Cortex of kidney (tissue), 1 donor: ENCODE measurements around the gene MAGEF1.

Experiments used
- DNase-seq: peaks from one replicate; lab custom pipeline; 2025; lab: John Stamatoyannopoulos, UW

MAGEF1 gene

GRCh38 chr3:184711493-184712247, at the start of gene MAGEF1:
Gene MAGEF1 (minus strand): TSS chr3:184712064. CDS start chr3:184711821, 243 bp downstream.
- peak; percentile 10 for DNase-seq

GRCh38 chr3:184761075-184761841, 49.4 kb upstream of the MAGEF1 start:
- DNase-seq: no peak

- DNase-seq: no peak
These were observed 48.6 kb upstream of the MAGEF1 start for GRCh38 chr3:184760337-184761074.

GRCh38 chr3:184759666-184760200, 47.9 kb upstream of the MAGEF1 start:
- DNase-seq: no peak

- no peak for DNase-seq
These were observed 46.2 kb upstream of the MAGEF1 start for GRCh38 chr3:184758056-184758455.

- DNase-seq: no peak
These were observed 45.3 kb upstream of the MAGEF1 start for GRCh38 chr3:184757022-184757651.

GRCh38 chr3:184756151-184757021, 44.5 kb upstream of the MAGEF1 start:
- no peak for DNase-seq

- no peak for DNase-seq
These were observed 43.5 kb upstream of the MAGEF1 start for GRCh38 chr3:184755315-184755731.

- no peak for DNase-seq
These were observed 40.5 kb upstream of the MAGEF1 start for GRCh38 chr3:184752361-184752760.

- no peak for DNase-seq
These were observed 39.6 kb upstream of the MAGEF1 start for GRCh38 chr3:184751204-184752040.

- no peak for DNase-seq
These were observed 38.7 kb upstream of the MAGEF1 start for GRCh38 chr3:184750349-184751083.

GRCh38 chr3:184749168-184749744, 37.4 kb upstream of the MAGEF1 start:
- no peak for DNase-seq

- DNase-seq: no peak
These were observed 36.6 kb upstream of the MAGEF1 start for GRCh38 chr3:184748219-184749135.

GRCh38 chr3:184746131-184747120, 34.6 kb upstream of the MAGEF1 start:
- DNase-seq: no peak

- no peak for DNase-seq
These were observed 33.7 kb upstream of the MAGEF1 start for GRCh38 chr3:184745526-184745925.

GRCh38 chr3:184743248-184743647, 31.4 kb upstream of the MAGEF1 start:
- no peak for DNase-seq
